K562 (cell line): ENCODE results near the gene SH3PXD2B. TPM values are rescaled to one million over a fixed set of nuclear protein-coding genes. Genes with fewer than 3 reads are reported as not detected.

Experiments used
- ATAC-seq: fragments of 200-7000 bp; cut with Tn5 transposase; 3 replicates; pipeline ENCODE4 v1.9.1; 2020; ENCODE audit warnings: moderate library complexity
- BruUV-seq: library from RNA; stranded (reverse); fragments of 400-500 nt; replicated peaks from 2 replicates; lab custom pipeline; 2021; lab: Mats Ljungman, UMichigan
- CTCF ChIA-PET: fragments of 300-600 bp; formaldehyde crosslinking; extraction: SDS; loops from one replicate; lab custom pipeline; 2021; ENCODE audit warnings: low intra/inter-chr PET ratio; lab: Yijun Ruan, JAX
- POLR2A ChIA-PET: fragments of 300-600, 350-650 bp; sonication (Branson Sonifier 250); formaldehyde crosslinking; extraction: SDS; loops from one replicate; lab custom pipeline; 2021; ENCODE audit warnings: antibody characterized with exemption, inconsistent platforms; lab: Yijun Ruan, JAX
- DNase-seq, 4 experiments: peaks; one replicate each; pipeline versions ENCODE4 v3.0.0 to v3.0.0-alpha.2; 2011 to 2018; ENCODE audit warnings: low spot score in 3 of 4, mixed read lengths in 3 of 4; ENCODE audit errors: extremely low read depth in 1 of 4
- FAIRE-seq: peaks from 2 replicates; lab custom pipeline; 2011; peaks lifted over from hg19 to GRCh38; lab: Jason Lieb, UNC
- H2AFZ ChIP-seq: 2 replicates; pipeline ENCODE4 v1.6.0; 2011; ENCODE audit warnings: low read depth, low read length, control low read depth, inconsistent platforms
- H3K27ac ChIP-seq: fragments of 200-600 bp; 3 replicates; pipeline ENCODE4 v1.8.0; 2011; ENCODE audit warnings: low read depth, mild to moderate bottlenecking, control low read depth, inconsistent platforms, low read length, moderate library complexity, mixed read lengths; ENCODE audit errors: extremely low read depth
- H3K27me3 ChIP-seq, 2 experiments: fragments of 300-600 bp in 1 of 2; 2 replicates in 1 of 2; 3 replicates in 1 of 2; pipeline versions ENCODE4 v1.6.0 to v1.8.0; 2011; ENCODE audit warnings: inconsistent platforms in 2 of 2, low read length in 2 of 2, mild to moderate bottlenecking in 1 of 2, mixed read lengths in 1 of 2, moderate library complexity in 1 of 2; ENCODE audit not compliant: control insufficient read depth in 2 of 2, insufficient read depth in 2 of 2
- H3K36me3 ChIP-seq: fragments of 300-600 bp; 3 replicates; pipeline ENCODE4 v1.8.0; 2011; ENCODE audit warnings: mild to moderate bottlenecking, low read length, inconsistent platforms; ENCODE audit not compliant: control insufficient read depth, insufficient read depth
- H3K4me1 ChIP-seq, 2 experiments: fragments of 200-600 bp in 1 of 2; replicated peaks in 1 of 2; 2 replicates in 1 of 2; 3 replicates in 1 of 2; pipeline versions ENCODE4 v1.5.1 to v1.8.0; 2011; ENCODE audit warnings: inconsistent platforms in 2 of 2, low read length in 2 of 2, mild to moderate bottlenecking in 1 of 2, mixed read lengths in 1 of 2, moderate library complexity in 1 of 2; ENCODE audit not compliant: control insufficient read depth in 2 of 2, insufficient read depth in 2 of 2
- H3K4me2 ChIP-seq: 2 replicates; pipeline ENCODE4 v1.6.1; 2011; ENCODE audit warnings: low read length, control low read depth, inconsistent platforms, mixed read lengths; ENCODE audit not compliant: insufficient read depth
- H3K4me3 ChIP-seq: fragments of 200-600 bp; sonication (generic), shearing (Covaris generic); 2 replicates; pipeline ENCODE4 v1.5.1; 2016; ENCODE audit warnings: control low read depth, inconsistent platforms
- H3K79me2 ChIP-seq: fragments of 200-600 bp; 3 replicates; pipeline ENCODE4 v1.8.0; 2011; ENCODE audit warnings: low read length, inconsistent platforms; ENCODE audit not compliant: control insufficient read depth, insufficient read depth
- H3K9ac ChIP-seq, 2 experiments: 2 replicates each; pipeline versions ENCODE4 v1.6.0 to v1.6.1; 2011; ENCODE audit warnings: low read depth in 2 of 2, low read length in 2 of 2, control low read depth in 1 of 2, inconsistent platforms in 1 of 2, mild to moderate bottlenecking in 1 of 2, mixed read lengths in 1 of 2; ENCODE audit not compliant: insufficient read depth in 1 of 2
- H3K9me1 ChIP-seq: one replicate; pipeline ENCODE4 v1.6.0; 2011; ENCODE audit warnings: inconsistent platforms, mild to moderate bottlenecking, low read length, moderate library complexity; ENCODE audit not compliant: control insufficient read depth, insufficient read depth
- H3K9me3 ChIP-seq: replicated peaks from 2 replicates; pipeline ENCODE4 v1.5.1; 2011; ENCODE audit warnings: low read depth, low read length, inconsistent platforms; ENCODE audit not compliant: control insufficient read depth, insufficient read depth
- H4K20me1 ChIP-seq: replicated peaks from 2 replicates; pipeline ENCODE4 v1.6.1; 2011; ENCODE audit warnings: low read length, inconsistent platforms, mixed read lengths; ENCODE audit not compliant: control insufficient read depth, insufficient read depth
- ATF1 ChIP-seq, 2 experiments: fragments of 450-650 bp in 1 of 2; IDR thresholded peaks; 2 replicates each; pipeline ENCODE4 v1.6.1; 2016; ENCODE audit warnings: missing compliant biosample characterization in 1 of 2, missing genetic modification characterization in 1 of 2
- ATF3 ChIP-seq, 2 experiments: fragments of 450-650 bp in 1 of 2; sonication (generic) in 1 of 2; formaldehyde crosslinking in 1 of 2; IDR thresholded peaks in 1 of 2; conservative IDR thresholded peaks in 1 of 2; 2 replicates each; pipeline versions ENCODE4 v1.6.1 to v1.8.1; 2016 to 2023; ENCODE audit warnings: mild to moderate bottlenecking in 2 of 2, moderate library complexity in 2 of 2, inconsistent platforms in 1 of 2, missing genetic modification reagents in 1 of 2
- ATF7 ChIP-seq: fragments of 450-650 bp; IDR thresholded peaks from 2 replicates; pipeline ENCODE4 v1.7.1; 2014; ENCODE audit warnings: mild to moderate bottlenecking, moderate library complexity
- CCNT2 ChIP-seq: IDR thresholded peaks from 2 replicates; pipeline ENCODE4 v1.6.1; 2011; ENCODE audit warnings: borderline replicate concordance, low read depth, mild to moderate bottlenecking, moderate library complexity, mixed read lengths, low read length; ENCODE audit not compliant: insufficient read length; ENCODE audit errors: extremely low read depth
- CGGBP1 ChIP-seq: fragments of 250-450 bp; sonication (Bioruptor Pico); IDR thresholded peaks from 2 replicates; pipeline ENCODE4 v1.9.0; 2021; ENCODE audit warnings: mild to moderate bottlenecking
- FOSL1 ChIP-seq: fragments of 200-800 bp; sonication (Bioruptor generic); conservative IDR thresholded peaks from 2 replicates; pipeline ENCODE4 v1.6.1; 2016; ENCODE audit warnings: missing genetic modification characterization, missing compliant biosample characterization
- FOXJ2 ChIP-seq: fragments of 200-800 bp; sonication (Bioruptor generic); IDR thresholded peaks from 2 replicates; pipeline ENCODE4 v1.6.1; 2016; ENCODE audit warnings: missing genetic modification characterization, missing compliant biosample characterization
- HMGXB4 ChIP-seq: sonication (generic); formaldehyde crosslinking; IDR thresholded peaks from 2 replicates; pipeline ENCODE4 v1.8.1; 2023; ENCODE audit warnings: mild to moderate bottlenecking, missing genetic modification reagents
- JUND ChIP-seq, 2 experiments: IDR thresholded peaks; 2 replicates in 1 of 2; 3 replicates in 1 of 2; pipeline ENCODE4 v1.6.1; 2011; ENCODE audit warnings: borderline replicate concordance in 2 of 2, low read depth in 2 of 2, low read length in 2 of 2, improper control_type of control experiment in 1 of 2, missing biosample characterization in 1 of 2, missing genetic modification characterization in 1 of 2, missing genetic modification reagents in 1 of 2
- L3MBTL2 ChIP-seq: fragments of 450-650 bp; IDR thresholded peaks from 2 replicates; pipeline ENCODE4 v1.6.1; 2016; ENCODE audit warnings: mild to moderate bottlenecking, moderate library complexity
- NFIC ChIP-seq: fragments of 450-650 bp; IDR thresholded peaks from 2 replicates; pipeline ENCODE4 v1.6.1; 2017; ENCODE audit warnings: mild to moderate bottlenecking, inconsistent platforms
- NFIX ChIP-seq: fragments of 250-450 bp; sonication (Bioruptor Pico); IDR thresholded peaks from 2 replicates; pipeline ENCODE4 v1.4.0; 2020; ENCODE audit warnings: low read depth, mild to moderate bottlenecking, moderate library complexity
- POLR3G ChIP-seq: IDR thresholded peaks from 2 replicates; pipeline ENCODE4 v1.6.1; 2011; ENCODE audit not compliant: insufficient read length, insufficient replicate concordance; ENCODE audit errors: extremely low read depth
- TCFL5 ChIP-seq: fragments of 250-450 bp; sonication (Bioruptor Pico); conservative IDR thresholded peaks from 2 replicates; pipeline ENCODE4 v1.6.1; 2021; ENCODE audit warnings: mild to moderate bottlenecking, moderate library complexity, matching md5 sums
- ZBTB7A ChIP-seq: IDR thresholded peaks from 2 replicates; pipeline ENCODE4 v1.6.1; 2011; ENCODE audit warnings: low read depth, mild to moderate bottlenecking, low read length, moderate library complexity, borderline replicate concordance; ENCODE audit not compliant: control insufficient read depth
- ZNF175 ChIP-seq: fragments of 200-800 bp; sonication (Bioruptor generic); IDR thresholded peaks from 2 replicates; pipeline ENCODE4 v1.6.1; 2016; ENCODE audit warnings: low read depth, mild to moderate bottlenecking, missing genetic modification characterization, missing compliant biosample characterization
- ZNF24 ChIP-seq: fragments of 450-650 bp; IDR thresholded peaks from 2 replicates; pipeline ENCODE4 v1.6.1; 2016
- WGBS: fragments of 100-300 bp; shearing (Covaris generic); methylation state at CpG from one replicate; pipeline ENCODE4 v1.1.6; 2016; ENCODE audit warnings: low coverage, mixed read lengths; ENCODE audit not compliant: insufficient coverage; ENCODE audit errors: missing lambda C conversion rate; 5-methylcytosine and 5-hydroxymethylcytosine counted together
- in situ Hi-C: fragments of 300-500 bp; cut with MboI; formaldehyde crosslinking; loops from 4 replicates; pipeline ENCODE4 v1.15.0; 2018; ENCODE audit warnings: inconsistent platforms, mixed read lengths
- intact Hi-C: fragments of 100-400 bp; cut with micrococcal nuclease; formaldehyde crosslinking; loops from 2 replicates; pipeline ENCODE4 v1.14.2; 2022
- polyA plus RNA-seq, 8 experiments: library from polyadenylated mRNA; depleted of rRNA in 4 of 8; stranded (reverse) in 5 of 8; unstranded in 3 of 8; fragments of >200 nt; fragmentation: Nextera tagmentation in 2 of 8; fragmentation: Illumina TruSeq in 1 of 8; extraction: Ambion mirVana in 2 of 8; extraction: Trizol in 1 of 8; gene quantifications; 2 replicates each; pipeline versions ENCODE4 v1.2.1 to v1.2.3, GENCODE V29; 2011 to 2014; ENCODE audit warnings: inconsistent platforms in 1 of 8, missing spikeins in 1 of 8
- total RNA-seq, 7 experiments: library from RNA; depleted of rRNA in 6 of 7; stranded (reverse); fragments of >200 nt in 6 of 7; fragmentation: Illumina TruSeq in 2 of 7; extraction: Trizol in 2 of 7; gene quantifications; 2 replicates each; pipeline versions ENCODE4 v1.2.1 to v1.2.3, GENCODE V29; 2011 to 2021; ENCODE audit warnings: low replicate concordance in 1 of 7

The SH3PXD2B gene
- total and polyA plus RNA-seq, 9 of the 15 experiments (the other 6 are each of a cell fraction or from before 2014, with no cell fraction given), result 0.04 to 0.66 (median 0.19) TPM

- 10% methylated on average over 14 of the region's 14 CpGs for WGBS
- Histone ChIP-seq H4K20me1 (peaks cover 8% of the 10 kb centered on the region; the same call in 1 of the 2 replicates), H3K27ac (no peak overlapping the region), H3K4me3 (no peak overlapping the region), H3K9me1 (no peaks in the 10 kb centered on the region), H3K4me1 (peaks cover 0 to 6% of the 10 kb centered on the region in 2 experiments; a peak in 4 of 5 replicates), H3K4me2 (no peak overlapping the region), H3K9me3 (no peaks in the 10 kb centered on the region), H2AFZ (no peak overlapping the region), H3K79me2 (no peaks in the 10 kb centered on the region), H3K9ac (no peak overlapping the region), H3K36me3 (no peaks in the 10 kb centered on the region), H3K27me3 (peaks cover 29 to 77% of the 10 kb centered on the region in 2 experiments)
- intact Hi-C loops, result no loop called here
- ChIA-PET CTCF (no interaction called here), POLR2A (interaction anchor here (1.5 kb wide), 1 partner anchor 12 kb away, joined by 7 read pairs; no protein-coding TSS in a partner anchor)
- in situ Hi-C loops, result no loop called here
- no TSS peak for BruUV-seq
- peak in 1 of 4 experiments; percentile 17 for DNase-seq
- peak; percentile 72 for ATAC-seq
- no peak for FAIRE-seq
- TF ChIP-seq FOSL1 (tag) (peak; percentile 37; the same call in 1 of the 2 replicates), POLR3G (no peak), ZNF24 (peak; percentile 64; the same call in 1 of the 2 replicates), CGGBP1 (CRISPR knock-in tag) (no peak), TCFL5 (no peak), ATF7 (peak; percentile 47; the same call in 1 of the 2 replicates), CCNT2 (no peak), ATF3 (IDR thresholded peaks at IDR 0.05) (peak; percentile 56; the same call in 1 of the 2 replicates), ATF3 (CRISPR knock-in tag; conservative IDR thresholded peaks at IDR 0.05) (no peak), HMGXB4 (CRISPR knock-in tag) (no peak), L3MBTL2 (peak; percentile 18; the same call in 1 of the 2 replicates), ZNF175 (CRISPR knock-in tag) (peak; percentile 82; the same call in 1 of the 2 replicates), ZBTB7A (no peak), NFIX (peak; percentile 76), JUND (IDR thresholded peaks at IDR 0.05; ENCODE audit: borderline replicate concordance, low read depth, low read length) (0 out of 2 replicates have a peak, but pooled peaks have one; percentile 15), JUND (tag; IDR thresholded peaks at IDR 0.05; ENCODE audit: borderline replicate concordance, low read depth, low read length) (no peak), FOXJ2 (peak; percentile 49; the same call in 1 of the 2 replicates), ATF1 (CRISPR knock-in tag; IDR thresholded peaks at IDR 0.05) (no peak), ATF1 (tag; IDR thresholded peaks at IDR 0.05) (peak; percentile 38), NFIC (peak; percentile 94)
These were observed 16.6 kb downstream of the SH3PXD2B start for GRCh38 chr5:172437445-172438318.
